T-helper 17 cell (primary cell): ENCODE data around the gene CD8B. TPM values are rescaled to one million over a fixed set of nuclear protein-coding genes. Genes with fewer than 3 reads are reported as not detected.

Experiments
- ATAC-seq: fragments of 150-1000 bp; cut with Tn5 transposase; 2 replicates; pipeline ENCODE4 v1.10.0; 2021; ENCODE audit warnings: mild to moderate bottlenecking, moderate library complexity
- DNase-seq, 3 donors: peaks; one replicate each; pipeline versions ENCODE4 v3.0.0 to v3.0.0-alpha.2; 2020 to 2021
- H3K9me3 ChIP-seq: one replicate; pipeline ENCODE4 v1.7.0; 2013; ENCODE audit warnings: low read length, mild to moderate bottlenecking; ENCODE audit not compliant: control insufficient read depth, poor library complexity, severe bottlenecking
- H3K27ac Mint-ChIP-seq: one replicate; pipeline ENCODE4 v1.8.0; 2022; ENCODE audit warnings: mild to moderate bottlenecking, moderate library complexity, mixed read lengths
- H3K27me3 Mint-ChIP-seq: one replicate; pipeline ENCODE4 v1.8.0; 2022; ENCODE audit warnings: mixed read lengths
- H3K36me3 Mint-ChIP-seq: one replicate; pipeline ENCODE4 v1.8.0; 2022; ENCODE audit warnings: low read depth, mixed read lengths
- H3K4me1 Mint-ChIP-seq: one replicate; pipeline ENCODE4 v1.8.0; 2022; ENCODE audit warnings: mild to moderate bottlenecking, mixed read lengths
- H3K4me3 Mint-ChIP-seq: one replicate; pipeline ENCODE4 v1.8.0; 2022; ENCODE audit warnings: mild to moderate bottlenecking, moderate library complexity, mixed read lengths
- total RNA-seq, 4 donors: library from RNA in 2 of 4; stranded (reverse) in 2 of 4; gene quantifications; one replicate each; pipeline ENCODE4 v1.2.3 and lab custom pipeline; 2022 to 2026

The CD8B gene
- total RNA-seq, 2 donors from 2014 or later: not detected

DNA sequence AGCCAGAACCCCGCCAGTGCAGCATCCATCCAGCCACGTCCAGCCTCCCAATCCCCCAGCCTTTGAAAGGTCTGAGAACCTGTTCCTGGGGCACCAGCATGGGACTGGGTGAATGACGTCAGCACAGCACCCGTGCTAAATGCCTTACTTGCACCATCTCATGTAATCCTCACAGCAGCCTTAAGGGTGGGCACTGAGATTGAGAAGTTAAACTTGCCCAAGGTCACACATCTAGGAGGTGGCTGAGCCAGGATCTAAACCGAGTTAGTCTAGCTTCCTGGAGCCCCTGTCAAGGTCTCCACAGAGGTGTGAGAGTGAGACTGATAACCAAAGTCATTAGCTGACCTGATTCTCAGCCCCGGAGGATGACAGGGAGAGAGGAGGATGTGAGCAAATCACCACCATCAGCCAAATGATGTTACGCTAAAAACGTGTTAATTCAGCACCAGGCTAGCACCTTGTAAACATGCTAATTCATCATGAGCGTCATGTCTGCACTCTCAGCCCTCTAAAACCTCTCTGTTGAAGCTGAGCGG is 75.6 kb downstream of the CD8B start:
- H3K4me3 Mint-ChIP-seq: no peak overlapping the region
- DNase-seq: no peak
- H3K36me3 Mint-ChIP-seq: peaks cover 2% of the 10 kb centered on the region
- H3K4me1 Mint-ChIP-seq: peaks cover 14% of the 10 kb centered on the region
- H3K27ac Mint-ChIP-seq: no peak overlapping the region
- H3K9me3 ChIP-seq: no peaks in the 10 kb centered on the region
- peaks cover 25% of the 10 kb centered on the region for H3K27me3 Mint-ChIP-seq
- peak; percentile 48 for ATAC-seq

- H3K4me3 Mint-ChIP-seq: no peak overlapping the region
- H3K4me1 Mint-ChIP-seq: peaks cover 10% of the 10 kb centered on the region
- H3K27ac Mint-ChIP-seq: no peak overlapping the region
- peaks cover 2% of the 10 kb centered on the region for H3K36me3 Mint-ChIP-seq
- ATAC-seq (peak; percentile 60), DNase-seq (no peak)
- H3K9me3 ChIP-seq: no peaks in the 10 kb centered on the region
- peaks cover 20% of the 10 kb centered on the region for H3K27me3 Mint-ChIP-seq
These were observed 76.2 kb downstream of the CD8B start for GRCh38 chr2:86785456-86785855.

DNA sequence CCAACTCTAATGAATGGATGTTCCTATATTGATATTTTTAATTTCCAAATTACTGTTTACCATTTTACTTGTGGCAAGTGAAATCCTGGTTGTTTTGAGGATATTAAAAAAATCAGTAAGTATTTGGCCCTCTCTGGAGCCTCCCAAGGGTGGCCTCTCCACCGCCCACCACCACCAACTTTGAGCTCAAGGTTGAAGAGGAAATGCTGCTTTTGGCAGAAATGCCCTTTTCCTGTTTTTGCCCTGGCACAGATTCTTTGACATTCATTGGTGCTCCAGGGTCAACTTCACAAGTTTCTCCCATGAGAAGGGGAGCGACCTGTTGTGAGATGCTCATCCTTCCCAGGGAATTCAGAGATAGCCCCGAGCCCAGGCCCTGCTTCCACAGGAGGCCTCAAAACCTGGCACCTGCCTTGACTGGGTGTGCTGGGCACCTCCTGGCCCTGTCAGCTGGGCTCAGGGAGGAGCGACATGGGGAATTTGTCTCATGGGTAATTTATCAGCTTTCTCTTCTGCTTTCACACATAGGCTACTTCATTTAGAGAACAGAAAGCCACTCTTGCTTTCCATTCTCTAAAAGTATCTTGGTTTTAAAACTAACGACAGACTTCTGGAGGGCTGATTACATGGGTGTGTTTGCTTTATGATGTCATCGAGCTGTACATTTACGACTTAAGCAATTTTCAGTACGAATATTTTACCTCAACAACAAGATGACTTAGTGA is 77.9 kb downstream of the CD8B start:
- H3K27me3 Mint-ChIP-seq: peaks cover 10% of the 10 kb centered on the region
- ATAC-seq (no peak), DNase-seq (no peak)
- no peaks in the 10 kb centered on the region for H3K9me3 ChIP-seq
- no peaks in the 10 kb centered on the region for H3K36me3 Mint-ChIP-seq
- no peak overlapping the region for H3K4me3 Mint-ChIP-seq
- H3K4me1 Mint-ChIP-seq: peaks cover 5% of the 10 kb centered on the region
- no peak overlapping the region for H3K27ac Mint-ChIP-seq

DNA sequence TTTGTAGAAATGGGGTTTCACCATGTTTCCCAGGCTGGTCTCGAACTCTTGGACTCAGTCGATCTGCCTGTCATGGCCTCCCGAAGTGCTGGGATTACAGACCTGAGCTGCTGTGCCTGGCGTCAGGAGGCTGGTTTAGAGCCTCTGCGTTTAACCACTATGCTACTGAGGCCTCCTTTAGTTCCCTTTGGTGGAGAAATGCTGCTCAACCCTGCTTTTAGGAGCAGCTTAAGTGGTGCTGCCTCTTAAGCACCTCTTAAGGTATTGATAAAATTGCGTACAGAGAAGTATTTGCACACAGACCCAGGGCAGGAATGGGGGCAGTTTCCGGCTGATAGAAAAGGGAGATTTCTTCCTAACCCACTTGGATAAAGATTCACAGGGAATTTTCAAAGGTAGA is 78.9 kb downstream of the CD8B start:
- ATAC-seq (no peak), DNase-seq (no peak)
- Mint-ChIP-seq H3K4me3 (no peak overlapping the region), H3K4me1 (peaks cover 5% of the 10 kb centered on the region), H3K27me3 (peaks cover 5% of the 10 kb centered on the region), H3K36me3 (no peaks in the 10 kb centered on the region), H3K27ac (no peak overlapping the region)
- H3K9me3 ChIP-seq: no peaks in the 10 kb centered on the region

GRCh38 chr2:86781363-86781762 is 80.3 kb downstream of the CD8B start:
- no peak overlapping the region for H3K27ac Mint-ChIP-seq
- no peaks in the 10 kb centered on the region for H3K9me3 ChIP-seq
- H3K4me1 Mint-ChIP-seq: peaks cover 3% of the 10 kb centered on the region
- H3K4me3 Mint-ChIP-seq: no peak overlapping the region
- H3K27me3 Mint-ChIP-seq: no peaks in the 10 kb centered on the region
- ATAC-seq (no peak), DNase-seq (no peak)
- no peaks in the 10 kb centered on the region for H3K36me3 Mint-ChIP-seq

DNA sequence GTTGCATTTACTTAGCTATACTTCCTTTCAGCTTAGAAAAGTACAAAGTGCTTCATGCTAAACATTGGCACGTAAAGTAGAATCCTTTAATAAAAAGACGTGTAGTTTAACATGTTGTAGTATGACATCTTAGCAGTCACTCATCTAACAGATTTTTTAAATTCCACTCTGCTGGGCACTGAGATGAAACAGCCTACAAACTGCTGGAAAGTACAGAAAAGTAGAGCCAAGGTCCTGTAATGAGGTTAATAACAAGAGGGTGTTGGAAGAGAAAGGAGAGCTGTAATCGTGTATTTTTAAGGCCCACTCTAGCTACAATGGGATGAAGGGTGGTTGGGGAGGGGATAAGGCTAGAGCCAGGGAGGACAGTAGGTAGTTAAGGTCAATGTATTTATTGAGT is 81.7 kb downstream of the CD8B start:
- no peaks in the 10 kb centered on the region for H3K9me3 ChIP-seq
- no peak for DNase-seq
- H3K4me1 Mint-ChIP-seq: peaks cover 3% of the 10 kb centered on the region
- H3K36me3 Mint-ChIP-seq: no peaks in the 10 kb centered on the region
- no peak for ATAC-seq
- H3K27me3 Mint-ChIP-seq: no peaks in the 10 kb centered on the region
- no peak overlapping the region for H3K4me3 Mint-ChIP-seq
- no peak overlapping the region for H3K27ac Mint-ChIP-seq

DNA sequence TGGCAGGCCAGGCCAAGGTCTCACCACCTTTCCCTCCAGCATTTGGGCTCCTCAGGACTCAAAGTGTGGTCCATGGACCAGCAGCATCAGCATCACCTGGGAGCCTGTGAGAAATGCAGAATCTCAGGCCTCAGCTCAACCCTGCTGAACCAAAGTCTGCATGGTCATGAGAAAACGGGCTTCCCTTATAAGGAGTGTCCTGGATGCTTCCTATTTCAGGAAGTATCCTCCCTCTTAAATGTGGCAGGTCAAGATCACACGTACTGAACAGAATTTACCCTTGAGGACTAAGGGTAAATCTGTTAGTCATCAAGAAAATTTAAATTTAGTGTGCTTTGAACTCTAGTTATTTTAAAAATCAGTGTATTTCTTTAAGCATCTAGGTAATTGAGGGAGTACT is 82.7 kb downstream of the CD8B start:
- DNase-seq (no peak), ATAC-seq (no peak)
- Mint-ChIP-seq H3K36me3 (peaks cover 3% of the 10 kb centered on the region), H3K27me3 (no peaks in the 10 kb centered on the region), H3K27ac (no peak overlapping the region), H3K4me3 (no peak overlapping the region), H3K4me1 (no peaks in the 10 kb centered on the region)
- no peaks in the 10 kb centered on the region for H3K9me3 ChIP-seq

DNA sequence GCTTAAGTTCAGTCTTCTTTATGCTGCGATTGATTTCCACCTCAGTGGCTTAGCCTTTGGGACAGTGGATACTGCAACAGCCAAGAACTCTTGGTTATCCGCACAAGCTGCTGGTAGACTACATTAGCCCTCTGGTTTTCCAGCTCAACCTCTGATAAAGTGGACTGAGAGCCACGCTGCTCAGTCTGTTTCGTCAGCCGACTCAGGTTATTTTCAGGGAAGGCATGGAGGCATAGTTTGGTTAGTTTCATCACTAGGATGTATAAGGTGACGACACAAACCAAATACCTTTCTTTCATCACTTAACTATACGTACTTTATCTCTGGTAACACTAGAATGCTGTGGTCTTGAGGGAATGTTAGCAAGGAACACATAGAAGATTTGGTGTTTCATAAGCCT is 85.2 kb downstream of the CD8B start:
- H3K27me3 Mint-ChIP-seq: no peaks in the 10 kb centered on the region
- no peaks in the 10 kb centered on the region for H3K9me3 ChIP-seq
- no peaks in the 10 kb centered on the region for H3K4me1 Mint-ChIP-seq
- no peak overlapping the region for H3K27ac Mint-ChIP-seq
- no peak for ATAC-seq
- no peak overlapping the region for H3K4me3 Mint-ChIP-seq
- DNase-seq: no peak
- H3K36me3 Mint-ChIP-seq: peaks cover 6% of the 10 kb centered on the region

DNA sequence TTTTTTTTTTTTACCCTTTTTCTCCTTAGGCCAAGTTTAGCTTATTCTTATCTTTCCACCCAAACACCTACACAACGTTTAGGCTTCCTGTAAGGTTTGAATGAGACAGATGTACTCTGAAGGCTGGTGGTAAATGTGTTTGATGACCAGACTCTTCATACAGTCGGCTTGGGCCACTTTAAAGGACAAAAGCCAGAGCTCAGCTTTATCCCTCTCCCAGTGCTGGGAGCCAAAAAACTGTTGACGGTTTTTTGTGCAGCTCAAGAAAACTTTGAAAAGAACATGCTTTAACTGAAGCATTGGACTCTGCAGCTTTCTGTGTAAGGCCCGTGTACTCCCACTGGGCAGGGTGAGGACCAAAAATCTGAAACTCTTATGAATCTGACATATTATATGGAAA is 86.3 kb downstream of the CD8B start:
- H3K4me1 Mint-ChIP-seq: no peaks in the 10 kb centered on the region
- DNase-seq (no peak), ATAC-seq (no peak)
- no peak overlapping the region for H3K4me3 Mint-ChIP-seq
- no peaks in the 10 kb centered on the region for H3K9me3 ChIP-seq
- peaks cover 7% of the 10 kb centered on the region for H3K36me3 Mint-ChIP-seq
- H3K27ac Mint-ChIP-seq: no peak overlapping the region
- H3K27me3 Mint-ChIP-seq: no peaks in the 10 kb centered on the region

DNA sequence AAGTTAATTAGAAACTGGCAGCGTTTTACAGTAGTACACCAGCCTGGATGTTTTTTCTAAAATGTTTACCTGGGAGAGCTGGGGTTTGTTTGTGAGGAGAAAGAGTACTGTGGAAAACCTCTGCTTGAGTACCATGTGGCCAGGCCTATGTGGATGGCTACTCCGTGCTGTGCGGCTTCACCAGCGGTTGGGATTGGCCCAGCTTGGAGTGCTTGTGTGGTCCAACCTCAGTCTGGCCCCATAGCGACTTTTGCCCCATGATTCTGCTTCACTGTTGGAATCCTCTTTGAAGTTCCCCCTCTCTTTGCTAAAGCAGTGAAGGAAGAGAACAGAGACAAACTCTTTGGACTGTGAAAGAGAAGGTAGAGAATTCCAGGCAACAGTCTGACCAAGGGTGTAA is 86.8 kb downstream of the CD8B start:
- H3K4me3 Mint-ChIP-seq: no peak overlapping the region
- ATAC-seq (no peak), DNase-seq (no peak)
- H3K27ac Mint-ChIP-seq: no peak overlapping the region
- no peaks in the 10 kb centered on the region for H3K9me3 ChIP-seq
- H3K36me3 Mint-ChIP-seq: peaks cover 7% of the 10 kb centered on the region
- no peaks in the 10 kb centered on the region for H3K4me1 Mint-ChIP-seq
- H3K27me3 Mint-ChIP-seq: no peaks in the 10 kb centered on the region

DNA sequence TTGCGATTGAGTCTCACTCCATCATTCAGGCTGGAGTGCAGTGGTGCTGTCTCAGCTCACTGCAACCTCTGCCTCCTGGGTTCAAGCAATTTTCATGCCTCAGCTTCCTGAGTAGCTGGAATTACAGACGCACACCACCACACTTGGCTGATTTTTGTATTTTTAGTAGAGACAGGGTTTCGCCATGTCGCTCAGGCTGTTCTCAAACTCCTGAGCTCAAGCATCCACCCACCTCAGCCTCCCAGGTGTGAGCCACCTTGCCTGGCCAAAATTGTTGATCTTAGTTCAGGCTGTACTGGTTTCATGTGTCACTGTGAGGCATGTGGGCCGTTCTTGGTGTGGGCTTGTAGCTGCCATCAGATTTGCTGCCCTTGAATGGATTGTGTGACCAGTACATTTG is 89.1 kb downstream of the CD8B start:
- peaks cover 7% of the 10 kb centered on the region for H3K36me3 Mint-ChIP-seq
- no peaks in the 10 kb centered on the region for H3K27me3 Mint-ChIP-seq
- DNase-seq (no peak), ATAC-seq (no peak)
- H3K4me3 Mint-ChIP-seq: no peak overlapping the region
- no peaks in the 10 kb centered on the region for H3K4me1 Mint-ChIP-seq
- H3K9me3 ChIP-seq: no peaks in the 10 kb centered on the region
- no peak overlapping the region for H3K27ac Mint-ChIP-seq

DNA sequence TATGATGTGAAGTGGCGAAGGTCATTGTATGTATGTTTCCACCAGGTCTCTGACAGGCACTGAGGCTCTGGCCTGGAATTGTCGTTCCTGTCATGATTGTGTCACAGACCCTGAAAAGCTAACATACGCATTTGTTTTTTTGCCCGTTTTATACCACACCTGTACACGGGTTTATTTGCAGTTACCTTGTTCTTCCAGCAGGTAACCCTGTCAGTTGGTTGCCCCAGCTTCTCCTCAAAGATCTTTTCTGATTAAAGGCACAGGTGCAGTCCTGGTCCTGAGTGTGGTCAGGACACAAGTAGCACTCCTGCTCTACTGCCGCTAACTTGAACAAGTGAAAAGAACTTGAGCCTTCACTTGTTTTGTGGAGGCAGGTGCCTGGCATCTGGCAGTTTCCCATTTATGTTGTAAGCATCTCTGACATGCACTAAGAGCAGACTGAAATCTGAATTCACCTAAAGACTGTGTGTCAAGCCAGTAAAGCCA is 90.8 kb downstream of the CD8B start:
- peaks cover 7% of the 10 kb centered on the region for H3K36me3 Mint-ChIP-seq
- ATAC-seq (no peak), DNase-seq (no peak)

DNA sequence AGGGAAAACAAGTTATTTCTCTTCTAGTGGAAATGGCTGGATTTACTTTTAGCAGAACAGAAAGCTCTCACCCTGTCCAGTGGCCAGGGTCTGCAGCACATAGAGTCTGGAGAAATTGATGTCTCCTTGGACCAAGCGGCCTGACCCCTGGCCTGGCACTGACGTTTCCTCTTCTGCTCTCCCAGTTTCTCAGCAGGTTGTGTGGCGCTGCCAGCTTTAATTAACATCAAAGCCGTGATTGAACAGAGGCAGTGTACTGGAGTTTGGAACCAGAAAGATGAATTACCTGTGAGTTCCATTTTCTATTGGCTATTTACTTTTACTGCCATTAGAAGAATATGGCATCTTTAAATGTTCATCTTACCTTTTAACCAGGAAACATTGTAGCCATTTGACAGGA is 91.8 kb downstream of the CD8B start:
- H3K4me1 Mint-ChIP-seq: peaks cover 1% of the 10 kb centered on the region
- no peak for ATAC-seq
- H3K4me3 Mint-ChIP-seq: no peak overlapping the region
- H3K36me3 Mint-ChIP-seq: peaks cover 7% of the 10 kb centered on the region
- no peak for DNase-seq
- no peaks in the 10 kb centered on the region for H3K9me3 ChIP-seq
- H3K27me3 Mint-ChIP-seq: no peaks in the 10 kb centered on the region
- no peak overlapping the region for H3K27ac Mint-ChIP-seq

More for the DNA sequence above, 90.8 kb downstream of the CD8B start:
- Mint-ChIP-seq H3K27me3 (no peaks in the 10 kb centered on the region), H3K27ac (no peak overlapping the region), H3K4me1 (no peaks in the 10 kb centered on the region), H3K4me3 (no peak overlapping the region)
- H3K9me3 ChIP-seq: no peaks in the 10 kb centered on the region
